Activated B cell treated with CpG ODN at 0.5 μM for 24 hours (primary cell): ENCODE results near the gene RBBP9. TPM values are rescaled to one million over a fixed set of nuclear protein-coding genes. Genes with fewer than 3 reads are reported as not detected.
"Not testable (repeated sequence)": the region's sequence is repeated elsewhere in the genome, so short reads cannot be mapped to it uniquely, and the experiment has no call there.

ENCODE experiments used
- ATAC-seq: fragments of 200-7000 bp; cut with Tn5 transposase; one replicate; pipeline ENCODE4 v1.10.0; 2021; ENCODE audit warnings: low read depth, mild to moderate bottlenecking, moderate library complexity
- CTCF ChIA-PET: fragments of 350-600 bp; sonication (Branson Sonifier 250); formaldehyde crosslinking; loops from one replicate; lab custom pipeline; 2021; ENCODE audit warnings: antibody characterized with exemption; lab: Charles Lee
- POLR2A ChIA-PET: fragments of 350-600 bp; sonication (Branson Sonifier 250); formaldehyde crosslinking; loops from one replicate; lab custom pipeline; 2021; ENCODE audit warnings: antibody characterized with exemption; lab: Charles Lee
- DNase-seq: peaks from one replicate; pipeline ENCODE4 v3.0.0; 2022
- H3K27ac Mint-ChIP-seq: one replicate; pipeline ENCODE4 v1.8.0; 2020; ENCODE audit warnings: mixed read lengths
- H3K27me3 Mint-ChIP-seq: one replicate; pipeline ENCODE4 v1.8.0; 2021; ENCODE audit warnings: mixed read lengths
- H3K36me3 Mint-ChIP-seq: one replicate; pipeline ENCODE4 v1.8.0; 2021; ENCODE audit warnings: low read depth, mixed read lengths
- H3K4me1 Mint-ChIP-seq: one replicate; pipeline ENCODE4 v1.8.0; 2021; ENCODE audit warnings: mixed read lengths
- H3K4me3 Mint-ChIP-seq: one replicate; pipeline ENCODE4 v1.8.0; 2020; ENCODE audit warnings: mild to moderate bottlenecking, mixed read lengths
- H3K9me3 Mint-ChIP-seq: one replicate; pipeline ENCODE4 v1.8.0; 2020; ENCODE audit warnings: mixed read lengths
- CTCF ChIP-seq: fragments of 200-600 bp; IDR thresholded peaks from one replicate; pipeline ENCODE4 v1.8.0; 2022; ENCODE audit warnings: antibody characterized with exemption, mild to moderate bottlenecking
- intact Hi-C: fragments of 100-400 bp; cut with micrococcal nuclease; formaldehyde crosslinking; loops from one replicate; pipeline ENCODE4 v1.15.1; 2024
- total RNA-seq: library from RNA; stranded (reverse); gene quantifications from 2 replicates; pipeline ENCODE4 v1.2.3, GENCODE V29; 2022

The RBBP9 gene
- total RNA-seq, 1 donor from 2014 or later, result 10.6 TPM

- POLR2A ChIA-PET, result no interaction called here
- intact Hi-C loops, result no loop called here
- Mint-ChIP-seq H3K4me1 (no peaks in the 10 kb centered on the region), H3K36me3 (peaks cover 88% of the 10 kb centered on the region), H3K9me3 (no peaks in the 10 kb centered on the region), H3K27me3 (no peaks in the 10 kb centered on the region), H3K4me3 (no peak overlapping the region), H3K27ac (no peak overlapping the region)
- ATAC-seq (no peak), DNase-seq (no peak)
- TF ChIP-seq CTCF, result no peak
- CTCF ChIA-PET, result no interaction called here
These were observed 30.8 kb upstream of the RBBP9 start for GRCh38 chr20:18527836-18528235.

GRCh38 chr20:18527339-18527738, 30.3 kb upstream of the RBBP9 start:
- ATAC-seq, result no peak
- H3K36me3 Mint-ChIP-seq, result peaks cover 83% of the 10 kb centered on the region

GRCh38 chr20:18526761-18527160, 29.7 kb upstream of the RBBP9 start:
- DNase-seq, ATAC-seq, POLR2A ChIA-PET, H3K27me3 Mint-ChIP-seq, intact Hi-C loops, H3K9me3 Mint-ChIP-seq, H3K27ac Mint-ChIP-seq, H3K4me1 Mint-ChIP-seq, CTCF ChIA-PET, H3K4me3 Mint-ChIP-seq: not testable (repeated sequence)
- peaks cover 77% of the 10 kb centered on the region for H3K36me3 Mint-ChIP-seq

More at GRCh38 chr20:18527339-18527738, 30.3 kb upstream of the RBBP9 start:
- Mint-ChIP-seq H3K4me1 (no peaks in the 10 kb centered on the region), H3K4me3 (no peak overlapping the region), H3K27me3 (no peaks in the 10 kb centered on the region), H3K27ac (no peak overlapping the region), H3K9me3 (no peaks in the 10 kb centered on the region)
- ChIA-PET CTCF (no interaction called here), POLR2A (no interaction called here)
- DNase-seq, result no peak
- TF ChIP-seq CTCF, result no peak
- intact Hi-C loops, result no loop called here

- Mint-ChIP-seq H3K27ac (no peak overlapping the region), H3K4me3 (no peak overlapping the region), H3K36me3 (peaks cover 60% of the 10 kb centered on the region), H3K4me1 (no peaks in the 10 kb centered on the region), H3K27me3 (no peaks in the 10 kb centered on the region), H3K9me3 (no peaks in the 10 kb centered on the region)
- CTCF ChIA-PET, result no interaction called here
- DNase-seq (no peak), ATAC-seq (no peak)
- TF ChIP-seq CTCF, result no peak
- intact Hi-C loops, result no loop called here
- POLR2A ChIA-PET, result no interaction called here
These were observed 27.6 kb upstream of the RBBP9 start for GRCh38 chr20:18524646-18525045.

- POLR2A ChIA-PET, result no interaction called here
- H3K36me3 Mint-ChIP-seq, result peaks cover 44% of the 10 kb centered on the region
- no peak overlapping the region for H3K4me3 Mint-ChIP-seq
- no peaks in the 10 kb centered on the region for H3K27me3 Mint-ChIP-seq
- H3K27ac Mint-ChIP-seq, result no peak overlapping the region
- intact Hi-C loops, result no loop called here
- H3K9me3 Mint-ChIP-seq, result no peaks in the 10 kb centered on the region
- DNase-seq (no peak), ATAC-seq (no peak)
- no peaks in the 10 kb centered on the region for H3K4me1 Mint-ChIP-seq
- CTCF ChIA-PET, result no interaction called here
- no peak for TF ChIP-seq CTCF
These were observed 26.0 kb upstream of the RBBP9 start for GRCh38 chr20:18523066-18523465.

- H3K27ac Mint-ChIP-seq, CTCF ChIA-PET, H3K4me1 Mint-ChIP-seq, intact Hi-C loops, H3K9me3 Mint-ChIP-seq, POLR2A ChIA-PET, DNase-seq, H3K4me3 Mint-ChIP-seq, ATAC-seq, H3K27me3 Mint-ChIP-seq: not testable (repeated sequence)
- peaks cover 34% of the 10 kb centered on the region for H3K36me3 Mint-ChIP-seq
These were observed 25.0 kb upstream of the RBBP9 start for GRCh38 chr20:18522066-18522465.
